Stimulated activated CD8-positive, alpha-beta memory T cell treated with anti-CD3 and anti-CD28 coated beads, Interleukin-2, amount 100 ng/mL, for 1 hour (primary cell): Measurements from ENCODE around the gene ENDOV.
A peak's percentile ranks its signal among the peaks of the same experiment; 100 is the strongest.

Source experiments
- DNase-seq, 2 donors: peaks; one replicate each; pipeline ENCODE4 v3.0.0-alpha.2; 2020; ENCODE audit warnings: low read depth in 2 of 2

Gene ENDOV

GRCh38 chr17:80449930-80450576 lies 35.1 kb downstream of the ENDOV start:
- no peak for DNase-seq

DNA sequence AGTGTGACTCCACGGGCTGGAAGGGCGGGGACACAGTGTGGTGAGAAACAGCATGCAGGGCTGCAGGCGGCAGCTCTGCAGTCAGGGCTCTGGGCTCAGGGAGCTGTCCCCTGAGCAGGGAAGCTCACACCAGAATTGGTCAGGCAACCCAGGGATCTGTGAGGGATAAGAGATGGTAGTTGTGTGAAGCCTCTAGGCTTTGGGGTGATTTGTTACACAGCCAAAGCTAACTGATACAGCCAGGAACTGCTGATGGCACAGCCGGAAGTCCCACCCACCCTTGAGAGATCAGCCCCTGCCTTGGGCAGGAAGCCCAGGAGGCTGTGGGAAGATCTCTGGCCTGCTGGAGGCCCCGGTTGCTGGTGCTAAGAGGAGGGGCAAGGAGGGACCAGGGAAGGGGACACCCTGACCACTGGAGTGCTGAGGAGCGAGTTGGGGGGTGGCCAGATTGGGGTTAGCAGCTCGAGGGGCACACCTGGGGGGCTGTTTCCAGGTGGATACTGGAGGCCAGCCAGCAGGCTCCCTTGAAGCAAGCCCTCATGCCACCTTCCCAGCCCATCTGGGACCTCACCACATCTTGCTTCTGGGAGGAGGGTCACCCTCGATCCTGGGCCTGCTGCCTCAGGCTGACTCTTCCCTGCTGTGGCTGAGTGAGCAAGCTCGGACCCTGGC lies 36.3 kb downstream of the ENDOV start:
- DNase-seq = no peak

GRCh38 chr17:80452173-80452915 lies 37.4 kb downstream of the ENDOV start:
- no peak for DNase-seq

- no peak for DNase-seq
Measured at GRCh38 chr17:80453126-80453997, 38.4 kb downstream of the ENDOV start.

DNA sequence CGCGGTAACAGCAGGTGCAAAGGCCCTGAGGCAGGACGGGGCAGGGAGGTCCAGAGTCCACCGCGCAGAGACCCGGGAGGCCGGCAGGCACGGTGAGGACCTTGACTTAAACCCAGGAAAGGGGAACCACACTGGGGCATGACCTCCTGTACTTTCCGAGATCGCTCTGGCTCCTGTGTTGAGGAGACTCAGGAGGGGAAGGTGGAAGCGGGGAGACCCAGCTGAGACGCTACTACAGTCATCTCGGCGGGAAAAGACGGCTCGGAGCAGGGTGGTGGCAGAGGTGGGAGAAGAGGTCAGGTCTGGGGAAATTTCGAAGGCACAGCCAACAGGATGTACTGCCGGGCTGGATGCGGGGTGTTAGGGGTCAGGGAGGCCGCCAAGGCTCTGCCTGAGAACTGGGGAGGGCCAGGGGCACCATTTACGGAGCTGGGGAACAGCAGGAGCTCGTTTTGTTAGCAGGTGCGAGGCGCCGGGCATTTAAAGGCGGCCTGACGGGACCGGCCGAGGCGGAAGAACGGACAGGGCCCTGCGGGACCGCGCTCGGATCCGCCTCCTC lies 39.1 kb downstream of the ENDOV start:
- DNase-seq = no peak

DNA sequence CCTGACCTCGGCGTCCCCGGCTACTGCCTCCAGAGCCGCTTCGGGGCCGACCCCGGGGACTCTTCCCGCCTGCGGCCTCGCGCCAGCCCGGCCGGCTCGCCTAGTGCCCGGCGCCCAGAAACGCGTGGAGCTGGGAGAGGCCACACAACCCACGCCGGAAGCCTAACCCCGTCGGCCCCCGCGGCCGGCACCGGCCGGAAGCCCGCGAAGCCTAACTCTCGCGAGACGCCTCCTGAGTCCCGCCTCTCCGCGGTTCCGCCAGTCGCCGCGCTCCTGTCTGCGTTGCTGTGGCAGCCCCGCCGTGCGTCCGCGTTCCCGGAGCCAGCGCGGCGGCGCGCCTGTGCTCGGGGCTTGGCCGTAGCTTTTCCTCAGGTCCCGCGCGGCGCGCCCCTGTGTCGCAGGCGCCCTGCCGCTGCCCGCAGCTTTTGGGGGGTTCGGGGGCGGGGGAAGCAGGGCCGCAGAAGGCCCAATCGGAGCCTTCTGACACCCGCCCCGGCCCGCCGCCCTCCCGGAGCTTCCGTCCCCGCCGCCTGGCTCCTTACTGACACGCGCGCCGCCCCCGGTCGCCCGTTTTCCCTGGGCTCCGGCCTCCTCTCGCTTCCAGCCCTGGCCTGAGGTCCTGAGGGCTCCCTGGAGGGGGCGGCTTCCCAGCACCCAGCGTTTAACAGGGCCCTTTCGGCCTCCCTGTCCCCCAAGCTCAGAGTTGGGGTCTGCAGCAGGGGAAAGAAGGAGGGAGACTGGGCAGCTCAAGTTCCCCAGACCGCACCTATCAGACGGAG lies 39.8 kb downstream of the ENDOV start:
- peak; percentile 92 to 93 for DNase-seq

DNA sequence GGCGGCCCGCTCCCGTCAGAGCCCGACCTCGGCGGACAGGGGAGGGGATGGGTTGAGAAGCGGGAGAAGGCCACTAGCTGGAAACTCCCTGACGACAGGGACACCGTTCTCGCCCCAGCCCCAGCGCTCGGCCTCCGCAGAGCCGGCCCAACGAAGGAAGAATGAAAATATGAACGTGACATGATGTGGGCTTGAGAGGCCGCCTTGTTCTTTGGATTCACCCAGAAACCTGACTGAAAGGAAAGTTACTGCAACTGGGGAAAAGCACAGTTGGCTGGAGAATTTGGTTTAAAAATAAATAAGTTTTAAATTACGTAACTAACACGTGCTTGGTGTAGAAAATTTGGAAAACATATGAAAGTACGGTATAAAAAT lies 40.4 kb downstream of the ENDOV start:
- DNase-seq = no peak

- no peak for DNase-seq
Measured at GRCh38 chr17:80455784-80456183, 40.8 kb downstream of the ENDOV start.

GRCh38 chr17:80456465-80457235 lies 41.7 kb downstream of the ENDOV start:
- DNase-seq = no peak

DNA sequence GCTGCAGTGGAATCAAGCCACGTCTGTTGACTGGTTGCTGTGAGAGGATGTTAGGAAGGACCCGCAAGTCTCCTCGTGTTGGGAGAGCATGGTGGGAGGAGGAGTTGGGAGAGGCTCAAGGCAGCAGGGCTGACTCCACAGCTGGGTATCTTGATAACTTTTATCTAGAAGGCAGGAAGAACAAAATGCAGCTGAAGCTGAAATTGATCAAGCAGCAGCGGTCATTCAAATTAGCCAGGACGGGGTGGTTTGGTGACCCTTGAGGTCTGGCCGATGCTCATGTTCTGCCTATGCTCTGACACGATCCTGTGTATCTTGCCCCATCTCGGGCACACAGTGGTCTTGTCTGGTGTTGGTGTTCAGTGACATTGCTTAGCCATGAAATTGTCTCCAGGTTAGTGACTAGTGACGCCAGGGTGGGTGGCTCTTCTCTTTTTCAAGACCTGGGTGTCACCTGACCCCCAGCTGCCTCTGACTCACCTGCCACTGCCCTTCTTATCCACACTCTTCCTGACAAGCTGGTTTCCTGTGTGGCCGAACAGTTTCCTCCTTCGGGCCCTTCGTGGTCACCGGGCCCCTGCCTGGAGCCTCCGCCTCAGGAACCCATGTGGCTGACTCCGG lies 42.4 kb downstream of the ENDOV start:
- DNase-seq = no peak

- no peak for DNase-seq
Measured at GRCh38 chr17:80458016-80458415, 43.0 kb downstream of the ENDOV start.

- DNase-seq = no peak
Measured at GRCh38 chr17:80459234-80459633, 44.3 kb downstream of the ENDOV start.

DNA sequence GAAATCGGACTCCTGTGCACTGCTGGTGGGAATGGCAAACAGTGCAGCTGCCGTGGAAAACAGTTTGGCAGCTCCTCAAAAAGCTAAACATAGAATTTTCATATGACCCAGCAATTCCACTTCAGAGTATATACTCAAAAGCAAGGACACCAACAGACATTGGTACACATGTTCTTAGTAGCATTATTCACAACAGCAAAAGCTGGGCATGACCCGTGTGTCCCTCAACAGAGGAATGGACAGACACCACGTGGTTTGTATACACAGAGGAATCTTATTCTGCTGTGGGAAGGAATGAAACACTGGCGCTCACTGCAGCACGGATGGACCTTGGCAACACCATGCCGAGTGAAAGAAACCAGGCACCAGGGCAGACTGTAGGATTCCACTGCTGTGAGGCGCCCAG lies 45.5 kb downstream of the ENDOV start:
- no peak for DNase-seq

GRCh38 chr17:80461528-80462160 lies 46.7 kb downstream of the ENDOV start:
- no peak for DNase-seq

- no peak for DNase-seq
Measured at GRCh38 chr17:80463784-80464400, 48.9 kb downstream of the ENDOV start.

DNA sequence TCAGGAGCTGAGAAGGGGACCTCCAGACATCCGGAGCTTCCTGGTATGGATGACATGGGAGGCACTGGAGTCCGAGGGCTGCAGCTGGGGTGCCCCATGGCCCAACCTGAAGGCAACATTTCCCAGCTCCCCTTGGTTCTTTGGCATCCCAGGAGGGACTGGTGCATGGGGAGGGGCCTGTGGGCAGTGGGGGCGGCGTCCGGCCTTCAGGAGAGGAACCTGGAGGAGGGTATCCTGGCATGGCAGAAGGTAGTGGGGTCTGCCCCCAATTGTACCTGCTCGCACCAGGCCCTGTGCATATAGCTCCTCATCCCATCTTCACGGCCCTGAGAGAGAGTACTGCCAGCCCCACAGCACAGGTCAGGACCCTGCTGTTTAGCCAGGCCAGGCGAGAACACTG lies 49.5 kb downstream of the ENDOV start:
- DNase-seq = no peak

DNA sequence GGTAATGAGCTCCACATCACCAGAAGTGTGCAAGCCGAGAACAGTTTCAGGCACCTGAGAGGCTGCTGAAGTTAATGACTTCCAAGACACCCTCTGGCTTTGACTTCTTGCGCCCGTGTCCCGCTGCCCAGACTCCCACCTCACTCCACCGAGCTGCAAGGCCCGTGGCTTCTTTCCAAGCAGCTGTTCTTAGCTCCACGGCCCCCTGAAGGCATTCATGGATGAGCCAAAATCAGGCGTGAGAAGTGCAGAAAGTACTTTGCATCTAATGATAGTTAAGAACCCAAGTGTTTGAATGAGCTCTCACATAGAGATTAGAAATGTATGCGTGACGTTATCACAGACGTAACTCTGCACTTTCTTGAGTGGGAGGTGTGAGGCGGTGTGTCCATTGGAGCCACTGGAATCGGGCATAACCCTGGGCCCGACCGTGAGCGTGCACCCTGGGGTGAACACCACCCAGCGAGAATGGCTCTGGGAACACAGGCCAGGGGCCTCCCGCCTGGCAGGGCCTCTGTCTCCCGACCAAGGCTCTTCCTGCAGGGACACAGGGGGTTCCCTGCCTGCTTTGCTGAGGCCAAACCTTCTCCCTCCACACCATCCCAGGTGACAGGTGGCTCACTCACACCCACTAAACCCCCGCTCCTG lies 50.5 kb downstream of the ENDOV start:
- no peak for DNase-seq

- no peak for DNase-seq
Measured at GRCh38 chr17:80466188-80466705, 51.3 kb downstream of the ENDOV start.
